ENCODE results near the gene KCND1. TPM values are rescaled to one million over a fixed set of nuclear protein-coding genes. Genes with fewer than 3 reads are reported as not detected.
A peak's percentile ranks its signal among the peaks of the same experiment; 100 is the strongest.
"Not testable (repeated sequence)": the region's sequence is repeated elsewhere in the genome, so short reads cannot be mapped to it uniquely, and the experiment has no call there.

Gene KCND1
- total and polyA plus RNA-seq, 2 donors = 2.4 to 3.3 TPM

DNA sequence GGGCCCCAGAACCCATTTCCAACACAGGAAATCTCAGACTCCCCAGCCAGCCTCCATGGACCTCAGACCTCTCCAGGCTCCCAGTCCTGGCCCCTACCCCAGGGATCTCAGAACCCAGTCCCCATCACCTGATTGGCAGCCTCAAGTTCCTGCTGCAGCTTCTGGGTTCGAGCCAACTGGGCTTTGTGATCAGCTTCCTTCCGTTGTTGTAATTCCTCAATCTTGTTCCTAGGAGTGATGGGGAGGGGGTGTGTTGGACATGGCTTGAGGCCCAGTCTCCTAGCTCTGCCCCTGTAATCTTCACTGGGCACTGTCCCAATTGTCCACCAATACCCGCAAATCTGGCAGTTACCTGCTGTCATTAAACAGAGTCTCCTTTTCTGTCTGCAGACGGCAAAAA, 17.8 kb upstream of the KCND1 start:
- no peak for DNase-seq (ENCODE audit: extremely low spot score)
- no peak overlapping the region for H3K4me3 ChIP-seq (ENCODE audit: low read depth, low read length)
- H3K4me1 ChIP-seq (ENCODE audit: insufficient read depth) = no peaks in the 10 kb centered on the region
- peaks cover 6% of the 10 kb centered on the region for H3K36me3 ChIP-seq (ENCODE audit: insufficient read depth)
- no peak overlapping the region for H3K27ac ChIP-seq (ENCODE audit: low read depth)
- 68% methylated on average over 4 of the region's 4 CpGs for WGBS

- WGBS = 71% methylated on average over 3 of the region's 3 CpGs
These were observed 12.3 kb upstream of the KCND1 start for GRCh38 chrX:48983896-48984295.

GRCh38 chrX:48983081-48983480, 11.4 kb upstream of the KCND1 start:
- WGBS = 93% methylated on average over 17 of the region's 17 CpGs
- H3K36me3 ChIP-seq (ENCODE audit: insufficient read depth) = peaks cover 12% of the 10 kb centered on the region
- no peak for DNase-seq (ENCODE audit: extremely low spot score)
- H3K4me3 ChIP-seq (ENCODE audit: low read depth, low read length) = no peak overlapping the region
- no peaks in the 10 kb centered on the region for H3K4me1 ChIP-seq (ENCODE audit: insufficient read depth)
- no peak overlapping the region for H3K27ac ChIP-seq (ENCODE audit: low read depth)

More at GRCh38 chrX:48983896-48984295, 12.3 kb upstream of the KCND1 start:
- peaks cover 12% of the 10 kb centered on the region for H3K36me3 ChIP-seq (ENCODE audit: insufficient read depth)
- no peak for DNase-seq (ENCODE audit: extremely low spot score)
- H3K4me3 ChIP-seq (ENCODE audit: low read depth, low read length) = no peak overlapping the region
- H3K4me1 ChIP-seq (ENCODE audit: insufficient read depth) = no peaks in the 10 kb centered on the region
- no peak overlapping the region for H3K27ac ChIP-seq (ENCODE audit: low read depth)

DNA sequence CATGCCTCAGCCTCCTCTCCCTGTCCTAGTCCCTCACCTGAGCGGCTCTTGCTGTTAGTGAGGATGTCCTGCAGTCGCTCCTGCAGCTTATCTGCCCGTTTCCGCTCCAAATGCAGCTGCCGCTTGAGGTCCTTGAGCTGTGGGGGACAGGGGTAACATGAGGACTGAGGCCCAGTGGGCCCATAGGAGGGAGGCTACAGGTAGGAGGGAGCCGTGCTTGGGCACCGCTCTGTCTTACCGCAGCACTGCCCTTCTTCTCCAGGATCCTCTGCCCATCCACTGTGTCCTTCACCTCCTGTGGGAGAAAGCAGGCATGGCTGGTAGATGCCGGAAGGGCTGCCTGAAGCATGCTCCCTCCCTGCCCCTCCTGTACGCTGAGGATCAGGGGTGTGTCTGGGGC, 9.5 kb upstream of the KCND1 start:
- Histone ChIP-seq H3K4me1 (ENCODE audit: insufficient read depth) (no peaks in the 10 kb centered on the region), H3K27ac (ENCODE audit: low read depth) (no peak overlapping the region), H3K36me3 (ENCODE audit: insufficient read depth) (peaks cover 10% of the 10 kb centered on the region), H3K4me3 (ENCODE audit: low read depth, low read length) (no peak overlapping the region)
- WGBS = 91% methylated on average over 10 of the region's 10 CpGs
- no peak for DNase-seq (ENCODE audit: extremely low spot score)

DNA sequence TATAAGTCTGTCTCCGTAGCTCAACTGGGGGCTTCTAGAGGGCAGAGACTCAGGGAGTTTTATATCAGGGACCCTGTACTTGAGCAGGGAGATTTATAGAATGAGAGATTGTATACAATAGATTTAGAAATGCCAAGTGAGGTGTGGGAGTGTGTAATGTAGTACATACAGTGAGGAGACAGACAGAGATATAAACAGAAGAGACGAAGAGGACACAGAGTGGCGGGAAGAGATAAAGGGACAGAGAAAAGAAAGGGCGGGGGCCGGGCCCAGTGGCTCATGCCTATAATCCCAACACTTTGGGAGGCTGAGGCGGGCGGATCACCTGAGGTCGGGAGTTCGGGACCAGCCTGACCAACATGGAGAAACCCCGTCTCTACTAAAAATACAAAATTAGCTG, 8.7 kb upstream of the KCND1 start:
- not testable (repeated sequence) for H3K4me3 ChIP-seq (ENCODE audit: low read depth, low read length); H3K27ac ChIP-seq (ENCODE audit: low read depth); DNase-seq (ENCODE audit: extremely low spot score); H3K4me1 ChIP-seq (ENCODE audit: insufficient read depth)
- WGBS = 82% methylated on average over 6 of the region's 10 CpGs
- peaks cover 13% of the 10 kb centered on the region for H3K36me3 ChIP-seq (ENCODE audit: insufficient read depth)

DNA sequence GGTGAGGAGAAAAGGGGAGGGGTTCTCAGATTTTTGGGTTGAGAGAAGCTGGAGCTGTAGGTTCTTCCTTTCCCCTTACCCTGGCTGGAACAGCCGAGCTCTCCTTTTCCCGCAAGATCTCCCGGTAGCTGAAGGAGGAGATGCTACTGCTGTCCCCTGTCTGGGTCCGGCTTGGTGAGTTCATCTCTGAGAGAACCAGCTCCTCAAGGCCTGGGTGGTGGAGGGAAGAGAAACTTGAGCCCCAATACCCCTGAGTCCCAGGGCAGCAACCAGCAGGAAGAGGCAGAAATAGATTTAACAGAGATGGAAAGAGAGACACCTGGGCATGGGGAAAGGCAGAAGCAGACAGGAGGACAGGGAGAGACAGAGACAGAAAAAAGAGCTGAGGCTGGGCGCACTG, 6.6 kb upstream of the KCND1 start:
- Histone ChIP-seq H3K36me3 (ENCODE audit: insufficient read depth) (peaks cover 10% of the 10 kb centered on the region), H3K27ac (ENCODE audit: low read depth) (no peak overlapping the region), H3K4me1 (ENCODE audit: insufficient read depth) (no peaks in the 10 kb centered on the region), H3K4me3 (ENCODE audit: low read depth, low read length) (no peak overlapping the region)
- DNase-seq (ENCODE audit: extremely low spot score) = no peak
- WGBS = 94% methylated on average over 5 of the region's 5 CpGs

DNA sequence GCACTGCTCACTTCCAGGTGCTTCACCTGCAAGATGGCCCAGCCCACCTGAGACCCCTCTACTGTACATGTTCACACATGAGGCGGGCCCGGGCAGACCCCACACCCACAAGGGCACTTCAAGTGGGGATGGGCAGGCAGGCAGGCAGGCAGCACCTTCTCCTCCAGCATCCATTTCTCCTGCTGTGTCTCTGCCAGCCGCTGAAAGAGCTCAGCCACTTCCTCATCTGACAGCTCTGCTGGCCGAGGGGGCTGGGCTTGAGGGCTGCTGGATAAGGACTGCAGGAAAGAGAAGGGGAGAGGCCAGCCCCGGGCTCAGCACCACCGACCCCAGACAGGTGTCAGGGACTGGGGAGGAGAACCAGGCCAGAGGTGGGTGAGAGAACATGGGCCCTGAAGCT, 4.4 kb upstream of the KCND1 start:
- DNase-seq (ENCODE audit: extremely low spot score) = no peak
- 75% methylated on average over 6 of the region's 6 CpGs for WGBS
- no peak overlapping the region for H3K27ac ChIP-seq (ENCODE audit: low read depth)
- H3K36me3 ChIP-seq (ENCODE audit: insufficient read depth) = peaks cover 5% of the 10 kb centered on the region
- H3K4me1 ChIP-seq (ENCODE audit: insufficient read depth) = peaks cover 3% of the 10 kb centered on the region
- no peak overlapping the region for H3K4me3 ChIP-seq (ENCODE audit: low read depth, low read length)

- DNase-seq (ENCODE audit: extremely low spot score) = no peak
- Histone ChIP-seq H3K4me3 (ENCODE audit: low read depth, low read length) (no peak overlapping the region), H3K36me3 (ENCODE audit: insufficient read depth) (peaks cover 5% of the 10 kb centered on the region), H3K4me1 (ENCODE audit: insufficient read depth) (peaks cover 3% of the 10 kb centered on the region), H3K27ac (ENCODE audit: low read depth) (no peak overlapping the region)
- WGBS = 92% methylated on average over 5 of the region's 5 CpGs
These were observed 3.9 kb upstream of the KCND1 start for GRCh38 chrX:48975541-48975940.

DNA sequence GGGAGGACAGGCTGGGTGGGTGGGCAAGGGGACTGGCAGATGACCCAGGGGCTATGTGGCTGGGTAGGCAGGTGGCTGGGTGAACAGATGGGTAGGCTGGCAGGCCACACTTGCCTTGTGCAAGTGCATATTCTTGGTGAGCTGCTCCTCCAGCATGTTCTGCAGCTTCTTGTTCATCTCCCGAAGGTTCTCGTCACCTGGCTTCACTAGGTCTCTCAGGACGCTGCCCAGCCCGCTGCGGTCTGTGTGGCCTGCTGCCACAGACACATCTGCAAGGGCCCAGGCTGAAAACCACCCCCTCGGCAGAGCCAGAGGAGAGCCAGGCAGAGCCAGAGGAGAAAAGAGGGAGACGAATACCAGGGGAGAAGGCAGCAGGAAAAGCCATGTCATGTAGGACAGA, 3.4 kb upstream of the KCND1 start:
- Histone ChIP-seq H3K4me1 (ENCODE audit: insufficient read depth) (peaks cover 3% of the 10 kb centered on the region), H3K36me3 (ENCODE audit: insufficient read depth) (peaks cover 5% of the 10 kb centered on the region), H3K27ac (ENCODE audit: low read depth) (no peak overlapping the region), H3K4me3 (ENCODE audit: low read depth, low read length) (no peak overlapping the region)
- DNase-seq (ENCODE audit: extremely low spot score) = no peak
- WGBS = 87% methylated on average over 7 of the region's 7 CpGs

DNA sequence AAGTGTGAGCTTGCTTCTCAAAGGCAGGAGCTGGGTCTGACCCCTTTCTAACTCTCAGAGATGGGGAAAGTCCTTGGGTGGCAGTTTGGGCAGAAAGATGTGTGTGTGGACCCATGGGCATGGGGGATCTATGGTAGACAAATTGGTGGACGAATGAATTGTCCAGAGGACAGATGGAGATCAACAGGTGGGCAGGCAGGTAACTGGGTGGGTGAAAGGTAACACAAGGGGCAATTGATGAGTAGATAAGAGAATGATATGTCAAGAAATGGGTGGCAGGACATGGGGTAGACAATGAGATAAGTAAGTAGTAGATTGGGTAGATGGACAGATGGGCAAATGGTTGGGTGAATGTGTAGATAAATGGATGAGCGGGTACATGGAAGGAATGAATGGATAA, 2.9 kb upstream of the KCND1 start:
- 97% methylated on average over 2 of the region's 2 CpGs for WGBS
- H3K36me3 ChIP-seq (ENCODE audit: insufficient read depth) = peaks cover 5% of the 10 kb centered on the region
- no peak for DNase-seq (ENCODE audit: extremely low spot score)
- no peak overlapping the region for H3K4me3 ChIP-seq (ENCODE audit: low read depth, low read length)
- no peak overlapping the region for H3K27ac ChIP-seq (ENCODE audit: low read depth)
- peaks cover 3% of the 10 kb centered on the region for H3K4me1 ChIP-seq (ENCODE audit: insufficient read depth)

- DNase-seq (ENCODE audit: extremely low spot score) = no peak
- Histone ChIP-seq H3K36me3 (ENCODE audit: insufficient read depth) (peaks cover 5% of the 10 kb centered on the region), H3K4me1 (ENCODE audit: insufficient read depth) (peaks cover 3% of the 10 kb centered on the region), H3K27ac (ENCODE audit: low read depth) (no peak overlapping the region), H3K4me3 (ENCODE audit: low read depth, low read length) (no peak overlapping the region)
- 89% methylated on average over 3 of the region's 3 CpGs for WGBS
These were observed 2.4 kb upstream of the KCND1 start for GRCh38 chrX:48974033-48974432.

DNA sequence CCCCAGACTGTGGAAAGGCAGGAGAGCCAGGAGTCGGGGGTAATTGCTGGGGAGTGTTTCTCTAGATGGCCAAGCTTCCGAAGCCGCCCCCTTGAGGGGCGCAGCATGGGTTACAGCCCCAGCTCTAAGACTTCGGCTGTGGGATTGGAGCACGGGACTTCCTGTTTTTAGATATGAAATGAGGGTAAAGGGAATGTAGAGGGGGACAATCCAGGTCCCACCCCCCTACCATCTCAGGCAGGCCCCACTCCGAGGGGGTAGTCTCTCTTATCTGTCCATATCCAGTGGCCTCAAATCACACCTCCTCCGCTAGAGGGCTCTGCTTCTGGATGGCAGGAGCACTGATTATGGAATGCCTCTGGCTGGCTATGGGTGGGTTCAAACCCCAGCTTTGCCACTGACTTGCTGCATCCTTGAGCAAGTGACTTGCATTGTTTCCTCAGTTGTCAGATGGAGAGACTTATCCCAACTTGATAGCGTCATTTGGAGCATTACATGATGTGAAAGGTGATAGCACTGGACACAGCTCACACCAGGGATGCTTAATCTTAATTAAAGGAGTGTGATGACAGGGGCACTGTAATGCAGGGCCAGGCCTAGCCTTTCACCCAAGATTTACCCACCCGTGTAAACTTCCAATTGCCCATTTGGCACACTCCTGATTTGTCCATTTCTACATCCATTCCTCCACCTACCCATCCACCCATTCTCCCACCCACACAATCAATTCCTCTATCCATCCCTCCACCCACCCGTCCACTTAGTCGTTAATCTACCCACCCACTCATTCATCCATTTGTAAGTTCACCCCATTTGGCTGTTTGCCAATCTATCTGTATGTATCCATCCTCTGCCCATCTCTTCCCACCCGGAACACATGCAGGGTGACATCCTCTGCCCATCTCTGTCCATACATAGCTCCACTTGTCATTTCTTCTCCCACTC, 848 bp upstream of the KCND1 start:
- H3K36me3 ChIP-seq (ENCODE audit: insufficient read depth) = peaks cover 5% of the 10 kb centered on the region
- no peak for DNase-seq (ENCODE audit: extremely low spot score)
- no peak overlapping the region for H3K27ac ChIP-seq (ENCODE audit: low read depth)
- H3K4me1 ChIP-seq (ENCODE audit: insufficient read depth) = peaks cover 3% of the 10 kb centered on the region
- peak overlapping the region; percentile 38 for H3K4me3 ChIP-seq (ENCODE audit: low read depth, low read length)
- WGBS = 23% methylated on average over 13 of the region's 13 CpGs

GRCh38 chrX:48969471-48969870, 2.2 kb downstream of the KCND1 start:
- 91% methylated on average over 28 of the region's 28 CpGs for WGBS
- no peak overlapping the region for H3K27ac ChIP-seq (ENCODE audit: low read depth)
- H3K36me3 ChIP-seq (ENCODE audit: insufficient read depth) = no peaks in the 10 kb centered on the region
- DNase-seq (ENCODE audit: extremely low spot score) = no peak
- no peak overlapping the region for H3K4me3 ChIP-seq (ENCODE audit: low read depth, low read length)
- H3K4me1 ChIP-seq (ENCODE audit: insufficient read depth) = peaks cover 3% of the 10 kb centered on the region

DNA sequence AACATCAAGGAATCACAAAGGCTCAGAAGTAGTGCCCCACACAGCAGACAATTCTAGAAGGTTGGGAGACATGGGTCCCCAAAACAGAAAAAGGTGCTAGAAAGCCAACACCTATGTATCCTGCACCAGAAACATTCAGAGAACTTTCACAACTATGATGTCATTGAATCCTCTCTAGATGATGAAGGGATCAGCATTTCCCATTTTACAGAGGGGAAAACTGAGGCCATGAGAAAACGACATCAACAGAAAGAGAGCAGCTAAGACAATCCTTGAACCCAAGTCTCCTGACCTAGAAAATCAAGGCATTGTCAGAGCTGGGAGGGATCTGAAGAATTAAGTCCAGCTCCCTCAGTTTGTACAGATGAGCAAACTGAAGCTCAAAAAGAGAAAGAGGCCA, 3.3 kb downstream of the KCND1 start:
- Histone ChIP-seq H3K4me3 (ENCODE audit: low read depth, low read length) (no peak overlapping the region), H3K36me3 (ENCODE audit: insufficient read depth) (no peaks in the 10 kb centered on the region), H3K4me1 (ENCODE audit: insufficient read depth) (peaks cover 3% of the 10 kb centered on the region), H3K27ac (ENCODE audit: low read depth) (no peak overlapping the region)
- no peak for DNase-seq (ENCODE audit: extremely low spot score)
- WGBS = 93% methylated on average over 1 of the region's 1 CpG
